ENCODE data around the gene TMEM130.

TMEM130 gene

DNA sequence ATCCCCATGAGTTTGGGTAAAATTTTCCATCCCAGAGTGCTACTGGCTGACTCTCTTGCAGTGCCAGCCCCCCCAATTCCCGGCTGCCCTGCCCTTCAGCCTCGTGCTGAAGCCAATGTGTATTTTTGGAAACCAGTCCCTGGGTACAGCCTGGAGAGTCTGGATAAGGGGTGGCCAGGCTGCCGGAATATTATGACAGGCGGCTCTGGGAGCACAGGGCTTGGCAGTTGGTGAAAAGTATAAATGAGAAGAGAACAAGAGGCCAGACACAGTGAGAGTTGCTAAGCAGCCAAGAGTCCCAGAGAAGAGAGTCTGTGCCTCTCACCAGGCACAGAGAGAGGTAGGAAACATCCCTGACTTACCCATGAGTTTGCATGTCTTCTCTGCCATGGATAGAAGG is 53.6 kb downstream of the TMEM130 start:
- in situ Hi-C loops (cut with HindIII; ENCODE audit: low sequenced_read_pairs): no loop called here

DNA sequence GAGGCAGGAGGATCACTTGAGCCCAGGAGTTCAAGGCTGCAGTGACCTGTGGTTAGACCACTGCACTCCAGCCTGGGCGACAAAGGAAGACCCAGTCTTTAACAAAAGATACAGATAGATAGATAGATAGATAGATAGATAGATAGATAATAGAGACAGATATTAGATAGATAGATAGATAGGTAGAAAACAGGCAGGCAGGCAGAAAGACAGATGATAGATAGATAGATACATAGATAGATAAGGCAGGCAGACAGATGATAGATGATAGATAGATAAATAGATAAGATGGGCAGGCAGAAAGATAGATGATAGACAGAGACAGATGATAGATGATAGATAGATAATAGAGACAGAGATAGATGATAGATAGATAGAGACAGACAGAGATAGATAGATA is 54.5 kb downstream of the TMEM130 start:
- in situ Hi-C loops (cut with HindIII; ENCODE audit: low sequenced_read_pairs): no loop called here

DNA sequence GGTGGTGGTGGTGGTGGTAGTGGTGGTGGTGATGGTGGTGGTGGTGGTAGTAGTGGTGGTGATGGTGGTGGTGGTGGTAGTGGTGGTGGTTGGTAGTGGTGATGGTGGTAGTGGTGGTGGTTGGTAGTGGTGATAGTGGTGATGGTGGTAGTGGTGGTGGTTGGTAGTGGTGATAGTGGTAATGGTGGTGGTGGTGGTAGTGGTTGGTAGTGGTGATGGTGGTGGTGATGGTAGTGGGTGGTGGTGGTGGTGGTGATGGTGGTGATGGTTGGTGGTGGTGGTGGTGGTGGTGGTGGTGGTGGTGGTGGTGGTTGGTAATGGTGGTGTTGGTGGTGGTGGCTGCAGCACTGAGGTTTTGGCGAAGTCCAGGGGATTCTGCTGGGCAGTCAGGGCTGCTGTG is 58.5 kb downstream of the TMEM130 start:
- in situ Hi-C loops (cut with HindIII; ENCODE audit: low sequenced_read_pairs): no loop called here

DNA sequence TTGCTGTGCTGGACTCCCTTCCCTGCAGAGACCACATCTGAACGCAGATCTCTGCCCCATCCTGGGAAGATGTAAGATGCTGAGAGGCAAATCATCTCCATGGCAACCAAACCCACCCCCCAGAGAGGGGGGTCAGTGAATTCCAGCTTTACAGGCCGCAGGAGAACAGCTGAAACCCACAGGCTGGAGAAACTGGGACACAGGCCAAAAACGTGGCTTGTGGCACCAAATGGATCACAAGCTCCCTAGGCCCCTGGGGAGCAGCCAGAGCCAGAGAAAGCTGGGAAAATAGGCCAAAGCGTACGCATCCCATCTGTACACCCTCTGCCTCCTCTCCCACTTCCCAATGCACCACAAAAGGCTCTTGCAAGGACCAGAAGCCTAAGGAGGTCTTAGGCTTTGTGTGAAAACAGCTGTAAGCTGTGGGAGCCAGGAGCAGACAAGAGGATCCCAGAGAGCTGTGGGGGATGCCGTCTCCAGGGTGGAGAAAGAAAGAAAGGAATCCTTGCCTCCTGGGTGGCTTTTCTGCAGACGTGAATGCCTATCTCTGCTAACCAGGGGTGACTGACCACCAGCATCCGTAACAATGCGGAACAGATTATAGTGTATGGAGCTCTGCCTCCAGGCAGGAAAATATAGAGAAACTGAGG is 59.5 kb downstream of the TMEM130 start:
- in situ Hi-C loops (cut with HindIII; ENCODE audit: low sequenced_read_pairs): no loop called here

DNA sequence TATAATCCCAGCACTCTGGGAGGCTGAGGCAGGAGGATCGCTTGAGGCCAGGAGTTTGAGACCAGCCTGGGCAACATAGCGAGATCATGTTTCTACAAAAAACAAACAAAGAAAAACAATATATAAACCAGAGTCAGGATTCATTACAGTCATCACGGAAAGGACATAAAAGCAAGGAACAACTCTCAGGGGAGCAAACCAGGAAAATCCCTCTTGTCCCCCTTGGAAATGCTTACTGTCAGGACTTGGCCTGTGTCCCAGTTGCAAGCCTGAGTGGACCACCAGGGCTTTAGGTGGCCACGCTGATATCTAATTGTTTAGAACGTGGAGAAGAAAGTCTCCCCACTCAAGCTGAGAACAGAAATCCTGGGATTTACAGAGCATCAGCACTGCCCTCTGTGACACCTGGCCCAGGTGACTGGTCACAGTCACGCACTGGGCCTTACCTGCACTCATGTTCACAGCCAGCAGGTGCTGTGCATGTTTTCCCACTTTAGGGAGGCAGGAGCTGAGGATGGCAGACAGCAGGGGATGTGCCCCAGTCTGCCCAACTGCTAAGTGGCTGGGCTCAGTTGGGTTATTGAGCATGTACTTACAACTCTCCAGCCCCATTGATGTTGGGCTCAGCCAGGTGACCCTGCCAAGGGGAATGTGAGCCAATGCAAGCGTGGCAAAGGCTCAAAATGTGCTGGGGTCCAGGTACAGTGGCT is 60.9 kb downstream of the TMEM130 start:
- in situ Hi-C loops (cut with HindIII; ENCODE audit: low sequenced_read_pairs): no loop called here

DNA sequence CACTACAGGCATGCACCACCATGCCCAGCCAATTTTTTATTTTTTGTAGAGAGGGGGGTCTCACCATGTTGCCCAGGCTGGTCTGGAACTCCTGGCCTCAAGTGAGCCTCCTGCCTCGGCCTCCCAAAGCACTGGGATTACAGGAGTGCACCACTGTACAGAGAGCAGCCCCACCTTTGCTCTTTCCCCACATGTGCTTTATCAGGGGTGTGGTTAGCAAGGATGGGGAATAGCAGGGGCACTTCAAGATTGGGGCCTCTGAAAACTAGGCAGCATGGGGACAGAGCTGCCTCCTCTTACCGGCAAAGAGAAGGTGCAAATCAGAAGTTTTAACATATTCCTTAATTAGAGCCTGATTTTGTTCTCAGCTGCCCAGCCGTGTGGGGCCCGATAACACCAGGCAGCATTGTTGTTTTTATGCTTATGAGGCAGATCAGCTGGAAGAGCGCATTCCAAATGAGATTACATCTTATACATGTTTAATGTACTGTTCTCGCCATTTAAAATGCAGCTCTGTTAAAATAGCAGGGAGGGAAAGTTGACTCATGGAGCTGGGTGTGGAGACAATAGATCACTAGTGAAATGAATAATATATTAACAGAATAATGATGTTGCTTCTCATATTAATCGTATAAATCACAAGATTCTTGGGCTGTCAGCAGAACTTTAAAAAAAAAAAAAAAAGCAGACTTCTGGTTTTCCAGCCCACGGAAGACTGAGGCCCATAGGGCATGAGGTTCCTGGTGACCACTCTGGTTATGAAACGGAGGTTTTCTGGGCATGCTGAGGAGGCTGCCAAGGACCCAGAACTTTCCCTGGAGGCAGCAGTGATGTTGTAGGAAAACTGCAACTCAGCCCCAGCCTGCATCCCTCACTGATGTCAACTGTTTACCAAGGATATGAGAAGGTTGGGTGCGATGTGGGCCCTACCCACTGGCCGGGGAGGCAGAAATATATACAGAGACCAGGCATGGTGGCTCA is 62.5 kb downstream of the TMEM130 start:
- in situ Hi-C loops (cut with HindIII; ENCODE audit: low sequenced_read_pairs): no loop called here

DNA sequence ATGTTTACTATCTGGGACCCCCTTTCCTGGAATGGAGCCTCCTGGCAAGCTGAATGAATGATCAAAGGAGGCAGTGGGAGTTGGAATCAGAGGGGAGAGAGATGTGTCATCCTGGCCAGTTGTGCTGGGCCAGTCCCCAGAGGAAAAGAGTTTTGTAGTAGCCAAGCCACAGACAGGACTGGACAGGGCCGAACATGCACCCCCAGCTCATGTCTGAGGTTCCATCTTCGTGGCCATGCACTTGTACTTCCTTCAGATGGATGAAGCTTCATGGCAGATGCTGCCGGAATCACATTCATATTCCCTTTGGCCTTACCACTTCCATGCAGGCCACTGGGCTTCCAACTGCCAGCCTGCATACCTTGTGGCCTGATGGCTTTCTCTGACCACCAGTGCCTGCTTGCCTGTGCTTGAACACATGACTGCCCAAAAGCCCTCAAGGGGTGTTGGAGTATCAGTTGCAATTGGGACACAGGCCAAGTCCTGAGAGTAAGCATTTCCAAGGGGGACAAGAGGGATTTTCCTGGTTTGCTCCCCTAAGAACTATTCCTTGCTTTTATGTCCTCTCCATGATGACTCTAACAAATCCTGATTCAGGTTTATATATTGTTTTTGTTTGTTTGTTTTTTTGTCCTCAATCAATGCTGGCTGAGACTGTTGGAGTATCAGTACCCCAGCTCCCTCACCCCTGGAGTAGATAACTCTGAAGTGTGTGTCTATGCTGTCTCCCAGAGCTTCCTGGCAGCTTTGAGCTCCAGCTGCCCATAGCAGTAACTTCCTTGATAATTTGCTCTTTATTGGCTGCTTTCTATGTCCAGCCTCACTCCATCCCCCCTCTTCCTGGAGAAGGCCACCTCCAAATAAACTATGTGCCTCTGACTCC is 63.6 kb downstream of the TMEM130 start:
- in situ Hi-C loops (cut with HindIII; ENCODE audit: low sequenced_read_pairs): no loop called here

DNA sequence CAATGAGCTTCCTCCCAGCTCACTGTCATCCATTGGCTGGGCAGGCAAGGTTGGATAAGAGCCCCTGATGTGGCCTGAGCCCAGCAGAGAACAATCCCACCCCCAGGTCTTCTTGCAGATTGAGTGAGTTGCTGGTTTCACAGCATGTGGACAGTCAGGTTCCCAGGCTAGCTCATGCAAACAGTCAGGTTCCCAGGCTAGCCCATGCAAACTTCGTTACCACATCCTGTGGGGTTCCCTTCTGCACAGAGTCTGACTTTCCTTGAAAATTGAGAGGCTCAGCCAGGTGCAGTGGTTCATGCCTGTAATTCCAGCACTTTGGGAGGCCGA is 67.1 kb downstream of the TMEM130 start:
- in situ Hi-C loops (cut with HindIII; ENCODE audit: low sequenced_read_pairs): no loop called here

DNA sequence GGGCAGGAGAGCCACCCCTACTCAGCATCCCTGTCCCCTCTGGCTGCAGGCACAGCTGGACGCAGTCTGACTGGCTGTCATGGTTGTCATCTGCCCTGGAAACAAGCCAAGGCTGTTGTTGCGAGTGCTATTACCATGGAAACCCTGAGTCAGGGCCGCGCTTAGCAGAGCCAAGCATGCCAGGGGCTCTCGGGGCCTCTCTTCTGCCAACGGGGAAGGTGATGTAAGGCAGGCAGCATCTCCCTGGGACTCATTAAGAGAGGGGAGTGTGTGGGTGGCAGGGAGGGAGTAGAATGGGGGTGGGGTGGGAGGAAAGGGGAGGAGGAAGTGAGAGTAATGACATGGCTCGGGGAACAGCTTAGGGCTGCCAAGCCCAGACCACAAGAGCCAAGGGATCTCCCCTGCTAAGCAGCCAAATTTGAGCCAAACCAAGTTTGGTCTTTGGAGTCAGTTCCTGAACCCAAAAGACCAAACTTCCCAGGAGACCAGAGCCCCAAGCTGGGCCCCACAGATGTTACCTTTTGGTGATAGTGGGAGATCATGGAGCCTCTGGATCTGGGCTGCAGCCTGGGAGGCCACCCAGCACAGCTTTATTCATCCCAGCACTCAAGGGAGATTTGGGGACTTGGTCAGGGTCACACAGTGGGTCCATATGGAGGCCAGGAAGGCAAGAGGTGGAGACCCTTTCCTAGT is 67.6 kb downstream of the TMEM130 start:
- in situ Hi-C loops (cut with HindIII; ENCODE audit: low sequenced_read_pairs): no loop called here

DNA sequence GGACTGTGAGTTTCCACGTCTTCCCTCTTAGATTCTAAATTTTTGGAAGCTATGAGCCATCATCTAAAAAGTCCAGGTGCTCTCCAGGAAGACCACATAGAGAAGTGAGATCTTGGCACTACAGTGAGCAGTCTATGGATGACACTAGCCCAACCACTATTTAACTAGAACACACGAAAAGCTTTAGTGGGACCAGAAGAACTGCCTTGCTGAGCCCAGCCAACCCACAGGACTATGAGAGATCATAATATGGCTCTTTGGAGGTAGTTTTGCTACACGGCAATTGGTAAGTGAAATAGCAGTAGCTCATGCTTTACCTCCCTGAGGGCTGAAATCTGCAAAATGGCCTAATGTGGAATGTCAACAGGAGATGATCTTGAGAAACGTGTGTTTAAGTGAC is 68.8 kb downstream of the TMEM130 start:
- in situ Hi-C loops (cut with HindIII; ENCODE audit: low sequenced_read_pairs): no loop called here

DNA sequence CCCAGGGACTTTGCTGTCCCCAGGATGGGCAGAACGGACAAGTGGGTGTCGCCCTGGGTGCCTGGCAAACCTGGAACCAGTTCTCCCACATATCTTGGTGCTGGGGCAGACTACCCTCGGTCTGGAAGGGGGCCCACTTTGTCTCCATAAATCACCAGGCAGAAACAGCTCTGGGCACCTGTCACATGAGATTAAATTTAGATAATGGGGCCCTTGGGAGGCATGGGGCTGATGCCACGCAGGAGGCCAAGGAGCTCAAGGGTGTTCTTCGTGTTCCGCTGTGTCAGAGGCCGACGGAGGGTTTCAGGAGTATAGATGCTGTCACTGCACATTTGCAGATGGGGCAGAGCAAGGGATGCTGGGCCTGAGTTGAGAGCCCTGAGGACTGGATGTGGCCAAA is 72.7 kb downstream of the TMEM130 start:
- in situ Hi-C loops (cut with HindIII; ENCODE audit: low sequenced_read_pairs): no loop called here
